Kidney (tissue), 14 donors: ENCODE results near the gene MALL. TPM values are rescaled to one million over a fixed set of nuclear protein-coding genes. Genes with fewer than 3 reads are reported as not detected.

Experiments
- DNase-seq, 5 donors: peaks; one replicate each; pipeline ENCODE4 v3.0.0-alpha.2; 2013 to 2020
- FAIRE-seq: peaks from 2 replicates; lab custom pipeline; 2012; peaks lifted over from hg19 to GRCh38; lab: Jason Lieb, UNC
- H3K27ac ChIP-seq, 2 donors: one replicate each; pipeline ENCODE4 v1.7.0; 2013; ENCODE audit warnings: low read depth in 2 of 2, low read length in 2 of 2, inconsistent platforms in 1 of 2
- H3K27me3 ChIP-seq: one replicate; pipeline ENCODE4 v1.7.1; 2013; ENCODE audit warnings: low read length, inconsistent platforms; ENCODE audit not compliant: control insufficient read depth, insufficient read depth
- H3K36me3 ChIP-seq, 3 donors: one replicate each; pipeline versions ENCODE4 v1.7.0 to v1.7.1; 2013; ENCODE audit warnings: low read length in 3 of 3, control low read depth in 1 of 3, inconsistent platforms in 1 of 3; ENCODE audit not compliant: insufficient read depth in 3 of 3, control insufficient read depth in 2 of 3
- H3K4me1 ChIP-seq, 3 donors: one replicate each; pipeline versions ENCODE4 v1.7.0 to v1.7.1; 2013; ENCODE audit warnings: low read length in 3 of 3, inconsistent platforms in 1 of 3, low read depth in 1 of 3; ENCODE audit not compliant: control insufficient read depth in 2 of 3, insufficient read depth in 2 of 3
- H3K4me3 ChIP-seq, 3 donors: one replicate each; pipeline versions ENCODE4 v1.7.0 to v1.8.1; 2013; ENCODE audit warnings: low read length in 3 of 3, control low read depth in 1 of 3, inconsistent platforms in 1 of 3
- H3K9ac ChIP-seq, 3 donors: one replicate each; pipeline versions ENCODE4 v1.7.0 to v1.7.1; 2013; ENCODE audit warnings: low read length in 3 of 3, control low read depth in 1 of 3, inconsistent platforms in 1 of 3
- H3K9me3 ChIP-seq, 3 donors: one replicate each; pipeline versions ENCODE4 v1.7.0 to v1.7.1; 2013; ENCODE audit warnings: low read length in 3 of 3, control low read depth in 1 of 3, inconsistent platforms in 1 of 3; ENCODE audit not compliant: control insufficient read depth in 2 of 3, insufficient read depth in 1 of 3
- intact Hi-C: fragments of 100-400 bp; cut with DNase I; formaldehyde crosslinking; loops from one replicate; pipeline ENCODE4 v1.11.1; 2022
- polyA plus RNA-seq: library from polyadenylated mRNA; stranded (reverse); fragments of 350-450 nt; fragmentation: Illumina TruSeq; extraction: RNeasy Lipid Tissue Mini Kit (QIAGEN cat#74804); gene quantifications from one replicate; pipeline ENCODE4 v1.2.3, GENCODE V29; 2014; ENCODE audit warnings: low read depth, low replicate concordance; ENCODE audit not compliant: insufficient read depth
- total RNA-seq: library from RNA; stranded (reverse); fragmentation: NEBNext Ultra II Directional; extraction: Animal tissue kit (Norgen Biotek cat#: 25700); gene quantifications from one replicate; pipeline ENCODE4 v1.2.1, GENCODE V29; 2021
- TF ChIP-seq, protein P1 (sequence below): IDR thresholded peaks from 3 replicates; pipeline ENCODE4 v1.5.1; 2012; ENCODE audit warnings: mild to moderate bottlenecking, moderate library complexity, borderline replicate concordance; ENCODE audit not compliant: insufficient read depth; ENCODE audit errors: extremely low read depth
- donor health status: control.
- donor health status: control.
- donor health status: control.
- donor health status: control.
- donor health status: control.
- donor health status: DM: yes; HTN: yes; CAD: no.
- donor health status: Normal renal cell carcinoma (clear cell type).

Gene MALL
- total and polyA plus RNA-seq, 2 donors from 2014 or later = 9.7 to 26.2 TPM

GRCh38 chr2:110146945-110147332 lies 31.3 kb upstream of the MALL start:
- H3K36me3 ChIP-seq = peaks cover 0 to 6% (median 3%) of the 10 kb centered on the region in 3 donors
- intact Hi-C loops = no loop called here
- no peaks in the 10 kb centered on the region for H3K4me1 ChIP-seq
- TF ChIP-seq, protein P1, sequence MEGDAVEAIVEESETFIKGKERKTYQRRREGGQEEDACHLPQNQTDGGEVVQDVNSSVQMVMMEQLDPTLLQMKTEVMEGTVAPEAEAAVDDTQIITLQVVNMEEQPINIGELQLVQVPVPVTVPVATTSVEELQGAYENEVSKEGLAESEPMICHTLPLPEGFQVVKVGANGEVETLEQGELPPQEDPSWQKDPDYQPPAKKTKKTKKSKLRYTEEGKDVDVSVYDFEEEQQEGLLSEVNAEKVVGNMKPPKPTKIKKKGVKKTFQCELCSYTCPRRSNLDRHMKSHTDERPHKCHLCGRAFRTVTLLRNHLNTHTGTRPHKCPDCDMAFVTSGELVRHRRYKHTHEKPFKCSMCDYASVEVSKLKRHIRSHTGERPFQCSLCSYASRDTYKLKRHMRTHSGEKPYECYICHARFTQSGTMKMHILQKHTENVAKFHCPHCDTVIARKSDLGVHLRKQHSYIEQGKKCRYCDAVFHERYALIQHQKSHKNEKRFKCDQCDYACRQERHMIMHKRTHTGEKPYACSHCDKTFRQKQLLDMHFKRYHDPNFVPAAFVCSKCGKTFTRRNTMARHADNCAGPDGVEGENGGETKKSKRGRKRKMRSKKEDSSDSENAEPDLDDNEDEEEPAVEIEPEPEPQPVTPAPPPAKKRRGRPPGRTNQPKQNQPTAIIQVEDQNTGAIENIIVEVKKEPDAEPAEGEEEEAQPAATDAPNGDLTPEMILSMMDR = no peak
- no peak overlapping the region for H3K27ac ChIP-seq
- H3K9me3 ChIP-seq = no peaks in the 10 kb centered on the region
- H3K4me3 ChIP-seq = no peak overlapping the region
- DNase-seq (no peak), FAIRE-seq (no peak)
- no peaks in the 10 kb centered on the region for H3K27me3 ChIP-seq
- no peak overlapping the region for H3K9ac ChIP-seq

- peaks cover 0 to 6% (median 3%) of the 10 kb centered on the region in 3 donors for H3K36me3 ChIP-seq
- H3K9me3 ChIP-seq = no peaks in the 10 kb centered on the region
- intact Hi-C loops = no loop called here
- TF ChIP-seq, protein P1 = no peak
- no peak for FAIRE-seq
- H3K27ac ChIP-seq = no peak overlapping the region
- DNase-seq = no peak
- H3K27me3 ChIP-seq = no peaks in the 10 kb centered on the region
- no peaks in the 10 kb centered on the region for H3K4me1 ChIP-seq
- no peak overlapping the region for H3K9ac ChIP-seq
- no peak overlapping the region for H3K4me3 ChIP-seq
Measured at GRCh38 chr2:110146183-110146944, 30.7 kb upstream of the MALL start.

DNA sequence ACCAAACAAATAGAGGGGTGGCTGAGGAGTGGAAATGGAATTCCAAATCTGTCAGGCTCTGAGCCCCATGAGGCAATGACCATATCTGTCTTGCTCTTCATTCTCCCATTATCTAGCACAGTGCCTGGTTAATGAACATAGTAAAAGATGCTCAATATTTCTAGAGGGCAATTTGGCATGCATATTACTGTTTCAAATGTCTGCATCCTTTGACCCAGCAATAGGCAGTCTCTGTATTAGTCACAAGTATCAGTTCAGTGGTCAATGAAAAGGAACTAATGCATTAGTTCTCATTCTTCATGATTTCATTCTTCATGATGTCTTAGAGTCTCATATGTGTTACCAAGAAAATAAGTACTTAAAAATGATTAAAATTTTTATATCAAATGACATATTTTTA lies 28.4 kb upstream of the MALL start:
- no peak for DNase-seq
- Histone ChIP-seq H3K4me1 (no peaks in the 10 kb centered on the region), H3K9me3 (no peaks in the 10 kb centered on the region), H3K36me3 (peaks cover 0 to 6% (median 3%) of the 10 kb centered on the region in 3 donors), H3K27ac (no peak overlapping the region), H3K27me3 (no peaks in the 10 kb centered on the region), H3K9ac (no peak overlapping the region), H3K4me3 (no peak overlapping the region)
- intact Hi-C loops = no loop called here
- no peak for FAIRE-seq
- TF ChIP-seq, protein P1 = no peak
